HepG2 (cell line): ENCODE results near the gene APOM. TPM values are rescaled to one million over a fixed set of nuclear protein-coding genes. Genes with fewer than 3 reads are reported as not detected.

Experiments used
- ASH2L ChIP-seq: fragments of 300-600, 200-600 bp; sonication (generic); IDR thresholded peaks from 2 replicates; pipeline ENCODE4 v1.7.0; 2017; ENCODE audit warnings: low read depth, mild to moderate bottlenecking, moderate library complexity, mixed read lengths, low read length; ENCODE audit not compliant: insufficient read length
- BCL3 ChIP-seq: sonication (generic); formaldehyde crosslinking; IDR thresholded peaks from 2 replicates; pipeline ENCODE4 v1.5.1; 2020; ENCODE audit warnings: mild to moderate bottlenecking, missing genetic modification reagents, moderate library complexity
- BORCS8-MEF2B ChIP-seq: sonication (generic); formaldehyde crosslinking; IDR thresholded peaks from 2 replicates; pipeline ENCODE4 v1.8.0; 2022; ENCODE audit warnings: mild to moderate bottlenecking, missing genetic modification reagents
- DBP ChIP-seq: sonication (generic); formaldehyde crosslinking; IDR thresholded peaks from 2 replicates; pipeline ENCODE4 v1.4.0; 2020; ENCODE audit warnings: missing genetic modification reagents; ENCODE audit errors: not compliant biosample characterization
- ESRRA ChIP-seq: sonication (generic); formaldehyde crosslinking; IDR thresholded peaks from 2 replicates; pipeline ENCODE4 v1.5.1; 2020; ENCODE audit warnings: mild to moderate bottlenecking, low read depth, missing genetic modification reagents
- GABPB1 ChIP-seq: IDR thresholded peaks from 2 replicates; pipeline ENCODE4 v1.6.1; 2016; ENCODE audit warnings: mild to moderate bottlenecking, missing genetic modification reagents, moderate library complexity, missing compliant biosample characterization
- GPBP1L1 ChIP-seq: sonication (generic); formaldehyde crosslinking; IDR thresholded peaks from 2 replicates; pipeline ENCODE4 v1.5.0; 2020; ENCODE audit warnings: mild to moderate bottlenecking, missing genetic modification reagents
- HIVEP1 ChIP-seq: sonication (generic); formaldehyde crosslinking; IDR thresholded peaks from 2 replicates; pipeline ENCODE4 v1.4.0; 2020; ENCODE audit warnings: mild to moderate bottlenecking, missing genetic modification reagents
- HOXA9 ChIP-seq: sonication (generic); formaldehyde crosslinking; IDR thresholded peaks from 2 replicates; pipeline ENCODE4 v1.8.1; 2022; ENCODE audit warnings: missing genetic modification reagents, mild to moderate bottlenecking, moderate library complexity, borderline replicate concordance
- MEF2D ChIP-seq: sonication (generic); formaldehyde crosslinking; IDR thresholded peaks from 2 replicates; pipeline ENCODE4 v1.5.1; 2020; ENCODE audit warnings: mild to moderate bottlenecking, missing genetic modification reagents
- NR0B2 ChIP-seq: sonication (generic); formaldehyde crosslinking; IDR thresholded peaks from 2 replicates; pipeline ENCODE4 v1.4.0; 2020; ENCODE audit warnings: mild to moderate bottlenecking, missing genetic modification reagents
- PRMT3 ChIP-seq: sonication (generic); formaldehyde crosslinking; IDR thresholded peaks from 2 replicates; pipeline ENCODE4 v1.8.1; 2022; ENCODE audit warnings: low read depth, mild to moderate bottlenecking, moderate library complexity, missing genetic modification reagents, borderline replicate concordance
- RBM22 ChIP-seq: fragments of 200-400 bp; formaldehyde crosslinking; optimal IDR thresholded peaks from 2 replicates; pipeline ENCODE3; 2017; ENCODE audit warnings: mild to moderate bottlenecking, low read length, moderate library complexity
- RXRA ChIP-seq: sonication (generic); formaldehyde crosslinking; IDR thresholded peaks from 2 replicates; pipeline ENCODE4 v1.5.1; 2020; ENCODE audit warnings: missing genetic modification reagents
- STAG1 ChIP-seq: sonication (generic); formaldehyde crosslinking; IDR thresholded peaks from 2 replicates; pipeline ENCODE4 v1.4.0; 2020; ENCODE audit warnings: missing genetic modification reagents
- STAT5B ChIP-seq: sonication (generic); formaldehyde crosslinking; IDR thresholded peaks from 2 replicates; pipeline ENCODE4 v1.4.0; 2020; ENCODE audit warnings: missing genetic modification reagents
- TEAD3 ChIP-seq: optimal IDR thresholded peaks from 2 replicates; pipeline ENCODE3; 2016; ENCODE audit warnings: borderline replicate concordance
- ZC3H13 ChIP-seq: sonication (generic); formaldehyde crosslinking; IDR thresholded peaks from 2 replicates; pipeline ENCODE4 v1.8.1; 2023; ENCODE audit warnings: mild to moderate bottlenecking, missing genetic modification reagents, moderate library complexity
- ZFYVE20 ChIP-seq: sonication (generic); formaldehyde crosslinking; IDR thresholded peaks from 2 replicates; pipeline ENCODE4 v1.8.0; 2023; ENCODE audit warnings: low read depth, mild to moderate bottlenecking, moderate library complexity, missing genetic modification reagents, borderline replicate concordance
- ZNF274 ChIP-seq: sonication (generic); formaldehyde crosslinking; IDR thresholded peaks from 2 replicates; pipeline ENCODE4 v1.5.1; 2020; ENCODE audit warnings: mild to moderate bottlenecking, missing genetic modification reagents
- ZNF30 ChIP-seq: sonication (generic); formaldehyde crosslinking; IDR thresholded peaks from 2 replicates; pipeline ENCODE4 v1.5.0; 2020; ENCODE audit warnings: mild to moderate bottlenecking, missing genetic modification reagents
- ZNF34 ChIP-seq: sonication (generic); formaldehyde crosslinking; IDR thresholded peaks from 2 replicates; pipeline ENCODE4 v1.4.0; 2020; ENCODE audit warnings: mild to moderate bottlenecking, missing genetic modification reagents, borderline replicate concordance
- ZNF644 ChIP-seq: IDR thresholded peaks from 2 replicates; pipeline ENCODE4 v1.6.1; 2016; ENCODE audit warnings: low read depth
- ZNF770 ChIP-seq: sonication (generic); formaldehyde crosslinking; IDR thresholded peaks from 2 replicates; pipeline ENCODE4 v1.5.0; 2020; ENCODE audit warnings: mild to moderate bottlenecking, missing genetic modification reagents
- ZNF780A ChIP-seq: sonication (generic); formaldehyde crosslinking; IDR thresholded peaks from 2 replicates; pipeline ENCODE4 v1.8.0; 2022; ENCODE audit warnings: mild to moderate bottlenecking, missing genetic modification reagents, moderate library complexity
- polyA plus RNA-seq, 8 experiments: library from polyadenylated mRNA; depleted of rRNA in 3 of 8; stranded (reverse) in 7 of 8; unstranded in 1 of 8; fragments of >200 nt; fragmentation: Illumina TruSeq in 4 of 8; extraction: Trizol in 4 of 8; gene quantifications; 2 replicates each; pipeline versions ENCODE4 v1.2.1 to v1.2.3, GENCODE V29; 2011 to 2016; ENCODE audit warnings: low read depth in 4 of 8, missing spikeins in 1 of 8, mixed read lengths in 1 of 8; ENCODE audit not compliant: insufficient read depth in 1 of 8
- total RNA-seq, 5 experiments: library from RNA; depleted of rRNA; stranded (reverse); fragments of >200 nt; fragmentation: Illumina TruSeq; extraction: Trizol; gene quantifications; 2 replicates each; pipeline ENCODE4 v1.2.3, GENCODE V29; 2016; ENCODE audit warnings: low read depth in 1 of 5

APOM gene
- total and polyA plus RNA-seq, 2 of the 13 experiments (the other 11 are each of a cell fraction or from before 2014, with no cell fraction given) = 98.2 to 1,140 TPM

- TF ChIP-seq GABPB1 (CRISPR knock-in tag) = peak; percentile 13; the same call in 1 of the 2 replicates
- TF ChIP-seq STAT5B (CRISPR knock-in tag) = no peak
- no peak; the same call in 1 of the 2 replicates for TF ChIP-seq ZFYVE20 (CRISPR knock-in tag)
- no peak for TF ChIP-seq ZNF780A (CRISPR knock-in tag)
- TF ChIP-seq ZNF770 (CRISPR knock-in tag) = no peak
- TF ChIP-seq ZNF644 (CRISPR knock-in tag) = no peak
- no peak; the same call in 1 of the 2 replicates for TF ChIP-seq RXRA
- peak; percentile 19 for TF ChIP-seq RBM22
- no peak for TF ChIP-seq MEF2D (CRISPR knock-in tag)
- no peak for TF ChIP-seq STAG1 (CRISPR knock-in tag)
- no peak for TF ChIP-seq HIVEP1
- TF ChIP-seq DBP = no peak
- TF ChIP-seq NR0B2 (CRISPR knock-in tag) = no peak
- no peak for TF ChIP-seq PRMT3 (CRISPR knock-in tag)
- TF ChIP-seq ZNF274 (CRISPR knock-in tag) = peak; percentile 66; the same call in 1 of the 2 replicates
- peak; percentile 32; the same call in 1 of the 2 replicates for TF ChIP-seq BORCS8-MEF2B (CRISPR knock-in tag)
- TF ChIP-seq ZNF34 = no peak
- TF ChIP-seq BCL3 (CRISPR knock-in tag) = 0 out of 2 replicates have a peak, but pooled peaks have one; percentile 35
- TF ChIP-seq GPBP1L1 (CRISPR knock-in tag) = no peak
- TF ChIP-seq HOXA9 = no peak
- TF ChIP-seq ZNF30 (CRISPR knock-in tag) = no peak
- TF ChIP-seq ZC3H13 = peak; percentile 95
- no peak for TF ChIP-seq ESRRA (CRISPR knock-in tag)
- TF ChIP-seq TEAD3 (CRISPR knock-in tag) = peak; percentile 13
- no peak for TF ChIP-seq ASH2L
Observed at GRCh38 chr6:31632279-31632946, 23.3 kb upstream of the APOM start (continued).
